CD14-positive monocyte (primary cell): ENCODE results near the gene TRAF5. TPM values are rescaled to one million over a fixed set of nuclear protein-coding genes. Genes with fewer than 3 reads are reported as not detected.
"Not testable (repeated sequence)": the region's sequence is repeated elsewhere in the genome, so short reads cannot be mapped to it uniquely, and the experiment has no call there.

Source experiments
- DNase-seq, 3 donors: peaks; one replicate each; pipeline ENCODE4 v3.0.0-alpha.2; 2011 to 2022
- H2AFZ ChIP-seq: 2 replicates; pipeline ENCODE4 v1.6.0; 2012; ENCODE audit warnings: mild to moderate bottlenecking, low read depth, low read length, inconsistent platforms; ENCODE audit not compliant: insufficient read depth, poor library complexity, severe bottlenecking
- H3K27ac ChIP-seq, 2 donors: 1 replicate in 1 of 2; 2 replicates in 1 of 2; pipeline ENCODE4 v1.5.1; 2012 to 2013; ENCODE audit warnings: low read length in 2 of 2, control low read depth in 1 of 2, inconsistent platforms in 1 of 2, low read depth in 1 of 2, mild to moderate bottlenecking in 1 of 2
- H3K27me3 ChIP-seq, 2 donors: one replicate each; pipeline versions ENCODE4 v1.6.0 to v1.6.1; 2011 to 2013; ENCODE audit warnings: low read length in 2 of 2; ENCODE audit not compliant: control insufficient read depth in 2 of 2, insufficient read depth in 2 of 2
- H3K36me3 ChIP-seq, 2 donors: replicated peaks in 1 of 2; 1 replicate in 1 of 2; 2 replicates in 1 of 2; pipeline versions ENCODE4 v1.5.1 to v1.6.1; 2012 to 2013; ENCODE audit warnings: low read length in 2 of 2, control low read depth in 1 of 2, inconsistent platforms in 1 of 2, mild to moderate bottlenecking in 1 of 2; ENCODE audit not compliant: insufficient read depth in 2 of 2, control insufficient read depth in 1 of 2
- H3K4me1 ChIP-seq, 2 donors: 1 replicate in 1 of 2; 2 replicates in 1 of 2; pipeline versions ENCODE4 v1.5.1 to v1.6.1; 2012 to 2013; ENCODE audit warnings: low read length in 2 of 2, control low read depth in 1 of 2, inconsistent platforms in 1 of 2, mild to moderate bottlenecking in 1 of 2, moderate library complexity in 1 of 2; ENCODE audit not compliant: insufficient read depth in 2 of 2, control insufficient read depth in 1 of 2
- H3K4me2 ChIP-seq: replicated peaks from 2 replicates; pipeline ENCODE3; 2012; ENCODE audit warnings: low read length, moderate library complexity, mild to moderate bottlenecking; ENCODE audit not compliant: poor library complexity, severe bottlenecking; ENCODE audit errors: extremely low read depth
- H3K4me3 ChIP-seq, 3 experiments: fragments of 200-600 bp in 1 of 3; sonication (generic) in 1 of 3; replicated peaks in 1 of 3; 1 replicate in 2 of 3; 2 replicates in 1 of 3; pipeline ENCODE4 v1.5.1; 2011 to 2013; ENCODE audit warnings: low read length in 3 of 3, mild to moderate bottlenecking in 3 of 3, control low read depth in 2 of 3, low read depth in 2 of 3, inconsistent platforms in 1 of 3, moderate library complexity in 1 of 3
- H3K79me2 ChIP-seq: 2 replicates; pipeline ENCODE4 v1.6.0; 2012; ENCODE audit warnings: mild to moderate bottlenecking, control low read depth, inconsistent platforms, low read length, moderate library complexity; ENCODE audit not compliant: insufficient read depth
- H3K9ac ChIP-seq: 2 replicates; pipeline ENCODE4 v1.6.0; 2017; ENCODE audit warnings: low read length, mild to moderate bottlenecking; ENCODE audit not compliant: insufficient read depth, poor library complexity, severe bottlenecking
- H3K9me3 ChIP-seq, 2 donors: replicated peaks in 1 of 2; 1 replicate in 1 of 2; 2 replicates in 1 of 2; pipeline versions ENCODE4 v1.5.1 to v1.6.1; 2012 to 2013; ENCODE audit warnings: low read length in 2 of 2, control low read depth in 1 of 2; ENCODE audit not compliant: control insufficient read depth in 1 of 2, insufficient read depth in 1 of 2
- H4K20me1 ChIP-seq: 2 replicates; pipeline ENCODE4 v1.6.0; 2012; ENCODE audit warnings: mild to moderate bottlenecking, low read length, control low read depth, moderate library complexity; ENCODE audit not compliant: insufficient read depth
- H3K27ac Mint-ChIP-seq, 7 donors: one replicate each; pipeline ENCODE4 v1.8.0; 2020; ENCODE audit warnings: mild to moderate bottlenecking in 7 of 7, mixed read lengths in 7 of 7, moderate library complexity in 6 of 7, inconsistent platforms in 2 of 7
- H3K27me3 Mint-ChIP-seq, 3 donors: one replicate each; pipeline ENCODE4 v1.8.0; 2021 to 2022; ENCODE audit warnings: low read depth in 3 of 3, mild to moderate bottlenecking in 3 of 3, mixed read lengths in 3 of 3, moderate library complexity in 3 of 3, inconsistent platforms in 1 of 3
- H3K36me3 Mint-ChIP-seq, 2 donors: one replicate each; pipeline ENCODE4 v1.8.0; 2020; ENCODE audit warnings: mixed read lengths in 2 of 2, inconsistent platforms in 1 of 2, mild to moderate bottlenecking in 1 of 2
- H3K4me1 Mint-ChIP-seq: one replicate; pipeline ENCODE4 v1.8.0; 2020; ENCODE audit warnings: mild to moderate bottlenecking, mixed read lengths
- H3K4me3 Mint-ChIP-seq, 2 donors: one replicate each; pipeline ENCODE4 v1.8.0; 2020; ENCODE audit warnings: mild to moderate bottlenecking in 2 of 2, mixed read lengths in 2 of 2, moderate library complexity in 1 of 2
- H3K9me3 Mint-ChIP-seq, 7 donors: one replicate each; pipeline ENCODE4 v1.8.0; 2020 to 2022; ENCODE audit warnings: mixed read lengths in 7 of 7, mild to moderate bottlenecking in 6 of 7, moderate library complexity in 6 of 7, inconsistent platforms in 2 of 7
- CTCF ChIP-seq: fragments of 200-600 bp; IDR thresholded peaks from one replicate; pipeline ENCODE4 v1.8.0; 2022; ENCODE audit warnings: antibody characterized with exemption, mild to moderate bottlenecking
- WGBS: methylation state at CpG from one replicate; pipeline ENCODE4 v1.1.5; 2013; ENCODE audit warnings: missing lambda C conversion rate; ENCODE audit not compliant: insufficient coverage; 5-methylcytosine and 5-hydroxymethylcytosine counted together
- intact Hi-C, 2 donors: fragments of 100-400 bp; cut with micrococcal nuclease; formaldehyde crosslinking; loops; one replicate each; pipeline versions ENCODE4 v1.15.0 to v1.15.1; 2023
- polyA plus RNA-seq, 3 donors: library from polyadenylated mRNA; depleted of rRNA in 1 of 3; unstranded in 2 of 3; stranded (reverse) in 1 of 3; fragments of 300-500 nt in 2 of 3; fragments of >200 nt in 1 of 3; fragmentation: Illumina TruSeq in 2 of 3; gene quantifications; 1 replicate in 2 of 3; 2 replicates in 1 of 3; pipeline ENCODE4 v1.2.3, GENCODE V29; 2012 to 2021

Gene TRAF5
- polyA plus RNA-seq, 3 donors: 1.0 to 3.8 (median 1.6) TPM

GRCh38 chr1:211349741-211350140, 23.1 kb downstream of the TRAF5 start:
- no peak overlapping the region for H3K4me3 ChIP-seq
- WGBS: 94% methylated on average over 2 of the region's 2 CpGs
- Mint-ChIP-seq H3K27ac (peak overlapping the region in 1 of 7 donors; percentile 7), H3K36me3 (no peaks in the 10 kb centered on the region), H3K9me3 (peaks cover 0 to 6% (median 4%) of the 10 kb centered on the region in 7 donors), H3K4me3 (no peak overlapping the region), H3K27me3 (peaks cover 0 to 6% (median 2%) of the 10 kb centered on the region in 3 donors), H3K4me1 (peaks cover 11% of the 10 kb centered on the region)
- H3K9me3 ChIP-seq: peaks cover 0 to 8% of the 10 kb centered on the region in 2 donors
- no peak for TF ChIP-seq CTCF
- H3K79me2 ChIP-seq: no peaks in the 10 kb centered on the region
- H3K4me1 ChIP-seq: no peaks in the 10 kb centered on the region
- DNase-seq: no peak
- H3K4me2 ChIP-seq: no peak overlapping the region
- H3K27me3 ChIP-seq: no peaks in the 10 kb centered on the region
- intact Hi-C loops: no loop called here
- H2AFZ ChIP-seq: no peak overlapping the region
- no peaks in the 10 kb centered on the region for H4K20me1 ChIP-seq
- H3K9ac ChIP-seq: no peak overlapping the region
- H3K36me3 ChIP-seq: no peaks in the 10 kb centered on the region
- H3K27ac ChIP-seq: no peak overlapping the region

- H3K27ac ChIP-seq, H3K27me3 ChIP-seq, DNase-seq, H3K9ac ChIP-seq, H3K4me3 Mint-ChIP-seq, H3K36me3 Mint-ChIP-seq, H2AFZ ChIP-seq, H3K4me1 ChIP-seq, H3K27ac Mint-ChIP-seq, H3K4me1 Mint-ChIP-seq, H3K27me3 Mint-ChIP-seq, H3K4me3 ChIP-seq, H3K36me3 ChIP-seq, H3K79me2 ChIP-seq, H3K9me3 ChIP-seq, H4K20me1 ChIP-seq, H3K9me3 Mint-ChIP-seq, H3K4me2 ChIP-seq, intact Hi-C loops: not testable (repeated sequence)
- WGBS: 100% methylated on average over 2 of the region's 3 CpGs
These were observed 25.4 kb downstream of the TRAF5 start for GRCh38 chr1:211352055-211352454.
